HEK293 (cell line): ENCODE data around the gene BTG2.

ENCODE experiments used
- TCF7L2 ChIP-seq: IDR thresholded peaks from 2 replicates; pipeline ENCODE4 v1.6.1; 2011; ENCODE audit warnings: low read depth, mild to moderate bottlenecking, inconsistent platforms, low read length, moderate library complexity, borderline replicate concordance
- ZBTB1 ChIP-seq: fragments of 450-650 bp; formaldehyde crosslinking; IDR thresholded peaks from 2 replicates; pipeline ENCODE4 v1.5.1; 2016; ENCODE audit warnings: missing biosample characterization, missing genetic modification characterization
- ZNF140 ChIP-seq: fragments of 450-650 bp; formaldehyde crosslinking; IDR thresholded peaks from 2 replicates; pipeline ENCODE4 v1.5.1; 2016; ENCODE audit warnings: missing biosample characterization, missing genetic modification characterization
- ZNF302 ChIP-seq: fragments of 450-650 bp; formaldehyde crosslinking; IDR thresholded peaks from 2 replicates; pipeline ENCODE4 v1.5.1; 2016; ENCODE audit warnings: missing biosample characterization, missing genetic modification characterization, low read depth
- ZNF311 ChIP-seq: fragments of 450-650 bp; formaldehyde crosslinking; IDR thresholded peaks from 2 replicates; pipeline ENCODE4 v1.5.1; 2017; ENCODE audit warnings: missing biosample characterization, missing genetic modification characterization, borderline replicate concordance
- ZNF341 ChIP-seq: fragments of 450-650 bp; formaldehyde crosslinking; IDR thresholded peaks from 2 replicates; pipeline ENCODE4; 2016; ENCODE audit warnings: low read depth, missing biosample characterization, missing genetic modification characterization
- ZNF747 ChIP-seq: fragments of 450-650 bp; formaldehyde crosslinking; IDR thresholded peaks from 2 replicates; pipeline ENCODE4 v1.5.1; 2016; ENCODE audit warnings: missing biosample characterization, missing genetic modification characterization
- TF ChIP-seq, protein P1 (sequence below): fragments of 450-650 bp; formaldehyde crosslinking; IDR thresholded peaks from 2 replicates; pipeline ENCODE4 v1.5.1; 2016; ENCODE audit warnings: missing biosample characterization, missing genetic modification characterization
- TF ChIP-seq, protein P2 (sequence below): fragments of 450-650 bp; formaldehyde crosslinking; IDR thresholded peaks from 2 replicates; pipeline ENCODE4 v1.5.1; 2017; ENCODE audit warnings: missing biosample characterization, missing genetic modification characterization
- TF ChIP-seq, protein P3 (sequence below): fragments of 450-650 bp; formaldehyde crosslinking; IDR thresholded peaks from 2 replicates; pipeline ENCODE4 v1.5.0; 2017; ENCODE audit warnings: missing biosample characterization, missing genetic modification characterization, borderline replicate concordance

DNA sequence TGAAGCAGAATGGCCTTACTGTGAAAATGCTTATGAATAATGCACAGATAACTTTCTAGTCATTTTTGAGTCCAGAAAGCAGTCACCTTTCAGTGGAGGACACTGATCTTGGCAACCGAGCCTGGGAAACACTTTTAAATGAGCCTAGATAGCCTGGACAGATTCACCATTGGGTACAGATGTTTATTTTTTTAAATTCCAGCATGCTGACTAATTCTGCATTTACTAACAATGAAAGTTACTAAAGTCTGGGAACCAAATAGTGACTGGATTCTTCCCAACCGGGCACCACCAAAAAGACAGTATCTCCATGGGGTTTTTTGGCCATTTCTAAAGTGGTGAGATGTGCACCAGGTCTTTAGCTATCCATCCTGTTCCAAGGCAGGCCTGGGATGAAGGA, 48.9 kb downstream of the BTG2 start:
- TF ChIP-seq, protein P1, sequence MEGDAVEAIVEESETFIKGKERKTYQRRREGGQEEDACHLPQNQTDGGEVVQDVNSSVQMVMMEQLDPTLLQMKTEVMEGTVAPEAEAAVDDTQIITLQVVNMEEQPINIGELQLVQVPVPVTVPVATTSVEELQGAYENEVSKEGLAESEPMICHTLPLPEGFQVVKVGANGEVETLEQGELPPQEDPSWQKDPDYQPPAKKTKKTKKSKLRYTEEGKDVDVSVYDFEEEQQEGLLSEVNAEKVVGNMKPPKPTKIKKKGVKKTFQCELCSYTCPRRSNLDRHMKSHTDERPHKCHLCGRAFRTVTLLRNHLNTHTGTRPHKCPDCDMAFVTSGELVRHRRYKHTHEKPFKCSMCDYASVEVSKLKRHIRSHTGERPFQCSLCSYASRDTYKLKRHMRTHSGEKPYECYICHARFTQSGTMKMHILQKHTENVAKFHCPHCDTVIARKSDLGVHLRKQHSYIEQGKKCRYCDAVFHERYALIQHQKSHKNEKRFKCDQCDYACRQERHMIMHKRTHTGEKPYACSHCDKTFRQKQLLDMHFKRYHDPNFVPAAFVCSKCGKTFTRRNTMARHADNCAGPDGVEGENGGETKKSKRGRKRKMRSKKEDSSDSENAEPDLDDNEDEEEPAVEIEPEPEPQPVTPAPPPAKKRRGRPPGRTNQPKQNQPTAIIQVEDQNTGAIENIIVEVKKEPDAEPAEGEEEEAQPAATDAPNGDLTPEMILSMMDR (tag by site-specific recombination): no peak
- no peak for TF ChIP-seq ZNF747 (tag by site-specific recombination)
- no peak for TF ChIP-seq TCF7L2
- TF ChIP-seq, protein P2, sequence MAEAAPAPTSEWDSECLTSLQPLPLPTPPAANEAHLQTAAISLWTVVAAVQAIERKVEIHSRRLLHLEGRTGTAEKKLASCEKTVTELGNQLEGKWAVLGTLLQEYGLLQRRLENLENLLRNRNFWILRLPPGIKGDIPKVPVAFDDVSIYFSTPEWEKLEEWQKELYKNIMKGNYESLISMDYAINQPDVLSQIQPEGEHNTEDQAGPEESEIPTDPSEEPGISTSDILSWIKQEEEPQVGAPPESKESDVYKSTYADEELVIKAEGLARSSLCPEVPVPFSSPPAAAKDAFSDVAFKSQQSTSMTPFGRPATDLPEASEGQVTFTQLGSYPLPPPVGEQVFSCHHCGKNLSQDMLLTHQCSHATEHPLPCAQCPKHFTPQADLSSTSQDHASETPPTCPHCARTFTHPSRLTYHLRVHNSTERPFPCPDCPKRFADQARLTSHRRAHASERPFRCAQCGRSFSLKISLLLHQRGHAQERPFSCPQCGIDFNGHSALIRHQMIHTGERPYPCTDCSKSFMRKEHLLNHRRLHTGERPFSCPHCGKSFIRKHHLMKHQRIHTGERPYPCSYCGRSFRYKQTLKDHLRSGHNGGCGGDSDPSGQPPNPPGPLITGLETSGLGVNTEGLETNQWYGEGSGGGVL (tag by site-specific recombination): no peak
- no peak for TF ChIP-seq ZNF341 (tag by site-specific recombination)
- no peak for TF ChIP-seq ZNF302
- no peak for TF ChIP-seq ZNF311 (tag by site-specific recombination)
- no peak for TF ChIP-seq ZBTB1 (tag by site-specific recombination)
- TF ChIP-seq ZNF140 (tag by site-specific recombination): no peak
- TF ChIP-seq, protein P3, sequence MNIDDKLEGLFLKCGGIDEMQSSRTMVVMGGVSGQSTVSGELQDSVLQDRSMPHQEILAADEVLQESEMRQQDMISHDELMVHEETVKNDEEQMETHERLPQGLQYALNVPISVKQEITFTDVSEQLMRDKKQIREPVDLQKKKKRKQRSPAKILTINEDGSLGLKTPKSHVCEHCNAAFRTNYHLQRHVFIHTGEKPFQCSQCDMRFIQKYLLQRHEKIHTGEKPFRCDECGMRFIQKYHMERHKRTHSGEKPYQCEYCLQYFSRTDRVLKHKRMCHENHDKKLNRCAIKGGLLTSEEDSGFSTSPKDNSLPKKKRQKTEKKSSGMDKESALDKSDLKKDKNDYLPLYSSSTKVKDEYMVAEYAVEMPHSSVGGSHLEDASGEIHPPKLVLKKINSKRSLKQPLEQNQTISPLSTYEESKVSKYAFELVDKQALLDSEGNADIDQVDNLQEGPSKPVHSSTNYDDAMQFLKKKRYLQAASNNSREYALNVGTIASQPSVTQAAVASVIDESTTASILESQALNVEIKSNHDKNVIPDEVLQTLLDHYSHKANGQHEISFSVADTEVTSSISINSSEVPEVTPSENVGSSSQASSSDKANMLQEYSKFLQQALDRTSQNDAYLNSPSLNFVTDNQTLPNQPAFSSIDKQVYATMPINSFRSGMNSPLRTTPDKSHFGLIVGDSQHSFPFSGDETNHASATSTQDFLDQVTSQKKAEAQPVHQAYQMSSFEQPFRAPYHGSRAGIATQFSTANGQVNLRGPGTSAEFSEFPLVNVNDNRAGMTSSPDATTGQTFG: no peak
